Psoas muscle (tissue), 8 donors: Measurements from ENCODE around the gene STARD5. TPM values are rescaled to one million over a fixed set of nuclear protein-coding genes. Genes with fewer than 3 reads are reported as not detected.
A peak's percentile ranks its signal among the peaks of the same experiment; 100 is the strongest.

Experiments
- ATAC-seq, 4 donors: fragments of 200-7000 bp; cut with Tn5 transposase; one replicate each; pipeline ENCODE4 v1.9.1; 2020; ENCODE audit warnings: moderate library complexity in 3 of 4, mild to moderate bottlenecking in 2 of 4
- DNase-seq, 2 donors: peaks; one replicate each; pipeline ENCODE4 v3.0.0-alpha.2; 2020
- H3K27ac ChIP-seq: fragments of 200-600 bp; one replicate; pipeline ENCODE4 v1.8.0; 2022
- H3K27me3 ChIP-seq, 3 donors: fragments of 200-600 bp in 1 of 3; one replicate each; pipeline versions ENCODE4 v1.6.1 to v1.8.0; 2013 to 2022; ENCODE audit warnings: low read length in 2 of 3, mild to moderate bottlenecking in 2 of 3, moderate library complexity in 1 of 3; ENCODE audit not compliant: insufficient read depth in 3 of 3
- H3K36me3 ChIP-seq, 2 donors: fragments of 200-600 bp in 1 of 2; one replicate each; pipeline versions ENCODE4 v1.6.1 to v1.8.0; 2013 to 2022; ENCODE audit warnings: low read depth in 1 of 2, mild to moderate bottlenecking in 1 of 2, moderate library complexity in 1 of 2; ENCODE audit not compliant: insufficient read depth in 1 of 2
- H3K4me1 ChIP-seq: fragments of 200-600 bp; one replicate; pipeline ENCODE4 v1.8.0; 2022
- H3K4me3 ChIP-seq: fragments of 200-600 bp; one replicate; pipeline ENCODE4 v1.8.0; 2022; ENCODE audit warnings: mild to moderate bottlenecking
- H3K9me3 ChIP-seq: fragments of 200-600 bp; one replicate; pipeline ENCODE4 v1.8.0; 2022
- CTCF ChIP-seq: fragments of 200-600 bp; IDR thresholded peaks from one replicate; pipeline ENCODE4 v1.8.0; 2022; ENCODE audit warnings: antibody characterized with exemption
- WGBS, 3 donors: extraction: QIAGEN DNeasy Blood & Tissue Kit; methylation state at CpG; one replicate each; pipeline versions ENCODE4 v1.1.6 to v1.1.7; 2013; 5-methylcytosine and 5-hydroxymethylcytosine counted together
- intact Hi-C, 2 donors: fragments of 100-400 bp; cut with DNase I; formaldehyde crosslinking; loops; one replicate each; pipeline versions ENCODE4 v1.11.0 to v1.14.2; 2022
- polyA plus RNA-seq, 3 donors: library from polyadenylated mRNA; stranded (reverse); fragments of 200-250 nt; gene quantifications; one replicate each; pipeline ENCODE4 v1.2.3, GENCODE V29; 2013
- total RNA-seq, 4 donors: library from RNA; stranded (reverse); fragmentation: NEBNext Ultra II Directional in 2 of 4; extraction: Animal tissue kit (Norgen Biotek cat#: 25700) in 2 of 4; gene quantifications; one replicate each; pipeline versions ENCODE4 v1.2.1 to v1.2.4, GENCODE V29; 2021 to 2023
- donor health status: healthy with polysubstance abuse.
- donor health status: DM: no; HTN: no; CAD: no; lungs with moderate emphysema.
- donor health status: Bipolar disorder and iron deficiency.
- donor health status: healthy.
- donor health status: DM: yes; HTN: yes; CAD: no.
- donor health status: DM: no; HTN: no; CAD: no.
- donor health status: DM: no; HTN: no; CAD: no.
- donor health status: DM: yes; HTN: yes; CAD: no.

The STARD5 gene
- total and polyA plus RNA-seq, 7 donors = 0.25 to 1.9 (median 0.64) TPM

GRCh38 chr15:81302701-81303109, 21.2 kb downstream of the STARD5 start:
- WGBS, 3 donors = 74 to 78% (median 77%) methylated on average over 6 of the region's 6 CpGs
- no peak for ATAC-seq
- no peaks in the 10 kb centered on the region for H3K27me3 ChIP-seq
- no peak overlapping the region for H3K4me3 ChIP-seq
- peaks cover 0 to 6% of the 10 kb centered on the region in 2 donors for H3K36me3 ChIP-seq
- H3K27ac ChIP-seq = no peak overlapping the region
- intact Hi-C loops = no loop called here
- H3K9me3 ChIP-seq = no peaks in the 10 kb centered on the region
- no peak for DNase-seq
- TF ChIP-seq CTCF = no peak
- no peaks in the 10 kb centered on the region for H3K4me1 ChIP-seq

GRCh38 chr15:81301815-81302399, 22.0 kb downstream of the STARD5 start:
- H3K27ac ChIP-seq = no peak overlapping the region
- no peak overlapping the region for H3K4me3 ChIP-seq
- ATAC-seq = no peak
- no peak for DNase-seq
- no peaks in the 10 kb centered on the region for H3K9me3 ChIP-seq
- no peaks in the 10 kb centered on the region for H3K4me1 ChIP-seq
- no peak for TF ChIP-seq CTCF
- H3K27me3 ChIP-seq = no peaks in the 10 kb centered on the region
- H3K36me3 ChIP-seq = peaks cover 0 to 6% of the 10 kb centered on the region in 2 donors
- intact Hi-C loops = no loop called here
- 79 to 85% (median 82%) methylated on average over 5 of the region's 5 CpGs for WGBS, 3 donors

DNA sequence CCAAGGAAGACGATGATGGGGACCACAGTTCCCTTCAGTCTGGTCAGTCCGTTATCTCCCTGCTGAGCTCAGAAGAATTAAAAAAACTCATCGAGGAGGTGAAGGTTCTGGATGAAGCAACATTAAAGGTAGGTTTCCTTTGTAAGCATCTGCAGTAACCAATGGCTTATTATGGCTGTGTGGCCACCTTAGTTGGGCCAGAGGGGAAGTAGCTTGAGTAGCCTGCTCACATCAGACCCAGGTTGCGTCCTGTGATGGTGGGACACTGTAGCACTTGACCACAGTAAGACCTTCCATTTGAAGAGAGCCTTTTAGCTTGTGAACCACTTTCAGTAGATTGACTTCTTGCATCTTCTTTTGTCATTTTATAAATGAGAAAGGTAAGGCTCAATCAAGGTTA, 22.6 kb downstream of the STARD5 start:
- peaks cover 0 to 6% of the 10 kb centered on the region in 2 donors for H3K36me3 ChIP-seq
- ATAC-seq = no peak
- H3K27me3 ChIP-seq = no peaks in the 10 kb centered on the region
- no peak for TF ChIP-seq CTCF
- DNase-seq = no peak
- 91 to 95% (median 94%) methylated on average over 4 of the region's 4 CpGs for WGBS, 3 donors
- H3K27ac ChIP-seq = no peak overlapping the region
- H3K4me1 ChIP-seq = no peaks in the 10 kb centered on the region
- no peaks in the 10 kb centered on the region for H3K9me3 ChIP-seq
- intact Hi-C loops = no loop called here
- H3K4me3 ChIP-seq = no peak overlapping the region

GRCh38 chr15:81299630-81300273, 24.2 kb downstream of the STARD5 start:
- ATAC-seq = no peak
- Histone ChIP-seq H3K4me1 (no peaks in the 10 kb centered on the region), H3K27me3 (no peaks in the 10 kb centered on the region), H3K4me3 (peak overlapping the region; percentile 22), H3K36me3 (no peaks in the 10 kb centered on the region), H3K27ac (no peak overlapping the region), H3K9me3 (no peaks in the 10 kb centered on the region)
- no peak for DNase-seq
- WGBS, 3 donors = 81 to 83% (median 82%) methylated on average over 14 of the region's 14 CpGs
- intact Hi-C loops = no loop called here
- TF ChIP-seq CTCF = no peak
